ENCODE results near the gene P2RX2.

The P2RX2 gene

GRCh38 chr12:132603240-132604150, 15.1 kb upstream of the P2RX2 start:
- DNase-seq (ENCODE audit: low read depth), result no peak

DNA sequence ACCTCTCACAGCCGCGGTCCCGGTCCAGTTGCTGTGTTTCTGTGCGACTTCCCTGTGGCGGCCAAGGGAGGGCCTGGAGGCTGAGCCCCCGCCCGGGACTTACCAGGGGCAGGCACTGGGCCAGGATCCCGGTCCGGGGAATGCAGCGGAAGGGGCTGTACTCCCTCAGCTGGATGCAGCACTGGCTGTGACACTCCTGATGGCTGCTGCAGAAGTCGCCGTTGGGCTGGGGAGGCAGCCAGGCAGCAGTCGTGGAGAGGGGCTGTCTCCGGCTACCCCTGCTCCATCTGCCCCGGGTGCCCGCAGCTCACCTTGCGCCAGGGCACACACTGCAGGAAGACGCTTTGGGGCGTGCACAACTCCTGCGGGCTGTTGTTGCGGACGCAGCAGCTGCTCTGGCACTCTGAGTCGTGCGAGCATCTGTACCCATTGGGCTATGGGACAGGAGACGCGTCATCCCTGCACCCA, 14.4 kb upstream of the P2RX2 start:
- no peak for DNase-seq (ENCODE audit: low read depth)

- no peak for DNase-seq (ENCODE audit: low read depth)
These were observed 13.7 kb upstream of the P2RX2 start for GRCh38 chr12:132604668-132605441.

- no peak for DNase-seq (ENCODE audit: low read depth)
These were observed 12.7 kb upstream of the P2RX2 start for GRCh38 chr12:132605892-132606291.

DNA sequence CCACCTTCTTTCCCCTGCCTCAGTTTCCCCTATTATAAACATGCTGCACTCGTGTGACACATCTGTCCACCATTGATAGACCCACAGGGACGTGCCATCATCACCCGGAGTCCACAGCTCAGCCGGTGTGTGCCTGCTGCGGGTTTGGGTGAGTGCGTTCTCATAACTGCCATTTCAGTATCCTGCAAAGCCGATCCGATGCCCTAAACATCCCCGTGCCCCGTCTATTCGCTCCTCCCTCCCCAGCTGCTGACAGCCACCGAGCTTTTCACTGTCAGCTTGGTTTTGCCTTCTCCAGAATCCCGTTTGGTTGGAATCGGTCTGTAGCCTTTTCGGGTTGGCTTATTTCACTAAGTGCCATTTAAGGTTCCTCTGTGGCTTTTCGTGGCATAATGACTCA, 12.1 kb upstream of the P2RX2 start:
- DNase-seq (ENCODE audit: low read depth), result no peak

GRCh38 chr12:132606927-132607326, 11.6 kb upstream of the P2RX2 start:
- DNase-seq (ENCODE audit: low read depth), result no peak

- no peak for DNase-seq (ENCODE audit: low read depth)
These were observed 10.1 kb upstream of the P2RX2 start for GRCh38 chr12:132608231-132609171.

GRCh38 chr12:132610051-132610759, 8.4 kb upstream of the P2RX2 start, which contains the start of gene LRCOL1:
Gene LRCOL1 (minus strand): TSS chr12:132610582. CDS start chr12:132606251, 4,331 bp downstream.
- no peak for DNase-seq (ENCODE audit: low read depth)

- no peak for DNase-seq (ENCODE audit: low read depth)
These were observed 7.5 kb upstream of the P2RX2 start for GRCh38 chr12:132610866-132611602.

- no peak for DNase-seq (ENCODE audit: low read depth)
These were observed 7.0 kb upstream of the P2RX2 start for GRCh38 chr12:132611620-132612019.

DNA sequence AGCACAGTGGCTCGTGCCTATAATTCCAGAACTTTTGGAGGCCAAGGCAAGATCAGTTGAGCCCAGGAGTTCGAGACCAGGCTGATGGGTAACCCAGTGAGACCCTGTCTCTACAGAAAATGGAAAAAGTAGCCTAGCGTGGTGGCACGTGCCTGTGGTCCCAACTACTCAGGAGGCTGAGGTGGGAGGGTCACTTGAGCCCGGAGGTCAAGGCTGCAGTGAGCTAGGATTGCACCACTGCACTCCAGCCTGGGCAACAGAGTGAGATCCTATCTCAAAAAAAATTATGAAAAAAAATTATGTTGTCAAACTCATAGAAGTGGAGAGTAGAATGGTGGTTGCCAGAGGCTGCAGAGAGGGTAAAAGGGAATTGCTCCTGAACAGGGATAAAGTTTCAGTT, 4.5 kb upstream of the P2RX2 start:
- DNase-seq (ENCODE audit: low read depth), result no peak

GRCh38 chr12:132614861-132615578, 3.6 kb upstream of the P2RX2 start:
- peak; percentile 75 for DNase-seq (ENCODE audit: low read depth)

DNA sequence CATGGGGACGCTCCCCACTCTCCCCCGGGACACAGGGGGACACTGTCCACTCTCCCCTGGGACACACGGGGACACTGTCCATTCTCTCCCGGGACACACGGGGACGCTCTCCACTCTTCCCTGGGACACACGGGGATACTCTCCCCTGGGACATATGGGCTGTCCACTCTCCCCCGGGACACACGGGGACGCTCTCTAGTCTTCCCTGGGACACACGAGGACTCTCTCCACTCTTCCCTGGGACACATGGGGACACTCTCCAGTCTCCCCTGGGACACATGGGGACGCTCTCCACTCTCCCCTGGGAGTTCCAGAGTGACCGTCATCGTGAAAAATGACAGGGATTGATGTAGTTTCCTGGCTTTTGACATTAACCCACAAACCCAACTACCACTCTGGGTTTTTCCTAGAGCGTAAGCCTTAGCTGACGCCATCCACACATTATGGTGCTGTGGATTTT, 3.0 kb upstream of the P2RX2 start:
- no peak for DNase-seq (ENCODE audit: low read depth)

DNA sequence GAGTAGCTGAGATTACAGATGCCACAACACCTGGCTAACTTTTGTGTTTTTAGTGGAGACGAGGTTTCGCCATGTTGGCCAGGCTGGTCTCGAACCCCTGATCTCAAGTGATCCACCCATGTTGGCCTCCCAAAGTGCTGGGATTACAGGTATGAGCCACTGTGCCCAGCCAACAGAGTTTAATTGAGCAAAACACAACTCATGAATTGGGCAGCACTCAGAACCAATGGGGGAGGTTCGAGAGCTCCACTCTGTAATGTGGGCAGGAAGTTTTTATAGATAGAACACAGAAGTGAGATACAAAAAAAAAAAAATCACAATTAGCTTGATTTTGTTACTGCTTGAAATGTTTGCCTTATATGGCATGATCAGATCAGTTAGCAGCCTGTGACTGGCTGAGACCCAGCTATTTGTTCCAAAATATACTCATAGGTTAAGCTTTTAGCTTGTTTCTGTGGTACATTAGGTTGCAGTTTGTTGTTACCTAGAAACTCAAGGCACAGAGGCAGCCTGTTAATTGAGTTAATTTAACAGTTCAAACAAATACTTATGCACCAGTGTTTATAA, 1.4 kb upstream of the P2RX2 start:
- no peak for DNase-seq (ENCODE audit: low read depth)

GRCh38 chr12:132617822-132618682, 524 bp upstream of the P2RX2 start:
- DNase-seq (ENCODE audit: low read depth), result no peak

DNA sequence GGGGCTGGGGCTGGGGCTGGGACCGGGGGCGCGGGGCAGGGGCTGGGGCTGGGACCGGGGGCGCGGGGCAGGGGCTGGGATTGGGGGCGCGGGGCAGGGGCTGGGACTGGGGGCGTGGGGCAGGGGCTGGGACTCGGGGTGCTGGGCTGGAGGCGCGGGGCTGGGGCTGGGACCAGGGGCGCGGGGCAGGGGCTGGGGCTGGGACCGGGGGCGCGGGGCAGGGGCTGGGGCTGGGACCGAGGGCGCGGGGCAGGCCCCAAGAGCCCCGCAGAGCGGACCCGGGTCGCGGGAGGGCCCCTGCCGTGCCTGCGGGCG, 452 bp downstream of the P2RX2 start:
- no peak for DNase-seq (ENCODE audit: low read depth)

- DNase-seq (ENCODE audit: low read depth), result no peak
These were observed 973 bp downstream of the P2RX2 start for GRCh38 chr12:132619386-132620112.

Measured in stimulated activated CD8-positive, alpha-beta memory T cell treated with anti-CD3 and anti-CD28 coated beads, Interleukin-12 subunit alpha, Interleukin-12 subunit beta, amount 100 ng/mL, for 1 hour (primary cell).